Measurements from ENCODE around the gene PMF1.

The PMF1 gene

GRCh38 chr1:156251527-156251926 is 38.7 kb downstream of the PMF1 start:
- TF ChIP-seq CTCF (IDR thresholded peaks at IDR 0.05; ENCODE audit: low read depth, low read length), result no peak
- in situ Hi-C loops (cut with HindIII; ENCODE audit: low sequenced_read_pairs), result no loop called here
- DNase-seq (ENCODE audit: low read depth, low spot score), result no peak
- H3K4me3 ChIP-seq (ENCODE audit: low read depth, low read length), result no peak overlapping the region

GRCh38 chr1:156253634-156254033 is 40.8 kb downstream of the PMF1 start:
- no peak for TF ChIP-seq CTCF (IDR thresholded peaks at IDR 0.05; ENCODE audit: low read depth, low read length)
- in situ Hi-C loops (cut with HindIII; ENCODE audit: low sequenced_read_pairs), result no loop called here
- DNase-seq (ENCODE audit: low read depth, low spot score), result no peak
- no peak overlapping the region for H3K4me3 ChIP-seq (ENCODE audit: low read depth, low read length)

- no peak for DNase-seq (ENCODE audit: low read depth, low spot score)
- no peak overlapping the region for H3K4me3 ChIP-seq (ENCODE audit: low read depth, low read length)
- no peak for TF ChIP-seq CTCF (IDR thresholded peaks at IDR 0.05; ENCODE audit: low read depth, low read length)
- in situ Hi-C loops (cut with HindIII; ENCODE audit: low sequenced_read_pairs), result no loop called here
These were observed 44.9 kb downstream of the PMF1 start for GRCh38 chr1:156257711-156258110.

- in situ Hi-C loops (cut with HindIII; ENCODE audit: low sequenced_read_pairs), result no loop called here
- H3K4me3 ChIP-seq (ENCODE audit: low read depth, low read length), result no peak overlapping the region
- no peak for DNase-seq (ENCODE audit: low read depth, low spot score)
- no peak for TF ChIP-seq CTCF (IDR thresholded peaks at IDR 0.05; ENCODE audit: low read depth, low read length)
These were observed 46.1 kb downstream of the PMF1 start for GRCh38 chr1:156258859-156259258.

GRCh38 chr1:156259805-156260204 is 47.0 kb downstream of the PMF1 start:
- DNase-seq (ENCODE audit: low read depth, low spot score), result no peak
- in situ Hi-C loops (cut with HindIII; ENCODE audit: low sequenced_read_pairs), result no loop called here
- no peak overlapping the region for H3K4me3 ChIP-seq (ENCODE audit: low read depth, low read length)
- TF ChIP-seq CTCF (IDR thresholded peaks at IDR 0.05; ENCODE audit: low read depth, low read length), result no peak

GRCh38 chr1:156260896-156261295 is 48.1 kb downstream of the PMF1 start:
- TF ChIP-seq CTCF (IDR thresholded peaks at IDR 0.05; ENCODE audit: low read depth, low read length), result no peak
- no peak for DNase-seq (ENCODE audit: low read depth, low spot score)
- in situ Hi-C loops (cut with HindIII; ENCODE audit: low sequenced_read_pairs), result no loop called here
- no peak overlapping the region for H3K4me3 ChIP-seq (ENCODE audit: low read depth, low read length)

Data from astrocyte of the spinal cord (primary cell).